ENCODE data around the gene CKMT1A.

DNA sequence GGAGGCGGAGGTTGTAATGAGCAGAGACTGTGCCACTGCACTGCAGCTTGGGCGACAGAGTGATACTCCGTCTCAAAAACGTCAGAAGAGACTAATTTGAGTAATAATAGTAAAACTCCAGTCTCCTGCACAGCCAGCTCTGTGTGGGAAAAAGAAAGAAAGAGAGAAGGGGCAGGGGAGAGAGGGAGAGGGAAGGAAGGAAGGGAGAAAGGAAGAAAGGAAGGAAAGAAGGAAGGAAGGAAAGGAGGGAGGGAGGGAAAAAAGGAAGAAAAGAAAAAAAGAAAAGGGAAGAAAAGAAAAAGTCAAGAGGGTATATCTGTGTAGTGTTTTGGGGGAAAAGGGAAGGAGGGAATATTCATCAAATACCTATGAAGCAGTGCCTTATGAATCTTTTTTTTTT is 29.5 kb downstream of the CKMT1A start:
- TF ChIP-seq, protein P1, sequence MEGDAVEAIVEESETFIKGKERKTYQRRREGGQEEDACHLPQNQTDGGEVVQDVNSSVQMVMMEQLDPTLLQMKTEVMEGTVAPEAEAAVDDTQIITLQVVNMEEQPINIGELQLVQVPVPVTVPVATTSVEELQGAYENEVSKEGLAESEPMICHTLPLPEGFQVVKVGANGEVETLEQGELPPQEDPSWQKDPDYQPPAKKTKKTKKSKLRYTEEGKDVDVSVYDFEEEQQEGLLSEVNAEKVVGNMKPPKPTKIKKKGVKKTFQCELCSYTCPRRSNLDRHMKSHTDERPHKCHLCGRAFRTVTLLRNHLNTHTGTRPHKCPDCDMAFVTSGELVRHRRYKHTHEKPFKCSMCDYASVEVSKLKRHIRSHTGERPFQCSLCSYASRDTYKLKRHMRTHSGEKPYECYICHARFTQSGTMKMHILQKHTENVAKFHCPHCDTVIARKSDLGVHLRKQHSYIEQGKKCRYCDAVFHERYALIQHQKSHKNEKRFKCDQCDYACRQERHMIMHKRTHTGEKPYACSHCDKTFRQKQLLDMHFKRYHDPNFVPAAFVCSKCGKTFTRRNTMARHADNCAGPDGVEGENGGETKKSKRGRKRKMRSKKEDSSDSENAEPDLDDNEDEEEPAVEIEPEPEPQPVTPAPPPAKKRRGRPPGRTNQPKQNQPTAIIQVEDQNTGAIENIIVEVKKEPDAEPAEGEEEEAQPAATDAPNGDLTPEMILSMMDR (IDR thresholded peaks at IDR 0.05 in 2 of 3, conservative IDR thresholded peaks at IDR 0.05 in 1 of 3; ENCODE audit: borderline replicate concordance in 1 of 3, insufficient read depth in 1 of 3, low read depth in 2 of 3, low read length in 2 of 3) = no peak
- no peak for TF ChIP-seq POLR2AphosphoS5 (IDR thresholded peaks at IDR 0.05; ENCODE audit: low read depth, low read length)
- TF ChIP-seq ZNF274 (IDR thresholded peaks at IDR 0.05; ENCODE audit: low read depth, low read length) = no peak
- no peak for TF ChIP-seq SIN3A (IDR thresholded peaks at IDR 0.05; ENCODE audit: low read depth)
- no peak for TF ChIP-seq POLR2A (IDR thresholded peaks at IDR 0.05; ENCODE audit: borderline replicate concordance, extremely low read depth, insufficient read depth, insufficient read length)
- TF ChIP-seq YY1 (IDR thresholded peaks at IDR 0.05; ENCODE audit: extremely low read depth, insufficient replicate concordance, low read depth, low read length) = no peak
- TF ChIP-seq ELF1 (IDR thresholded peaks at IDR 0.05; ENCODE audit: borderline replicate concordance, low read depth) = no peak
- TF ChIP-seq SRF (IDR thresholded peaks at IDR 0.05; ENCODE audit: low read depth) = no peak
- TF ChIP-seq, protein P2, sequence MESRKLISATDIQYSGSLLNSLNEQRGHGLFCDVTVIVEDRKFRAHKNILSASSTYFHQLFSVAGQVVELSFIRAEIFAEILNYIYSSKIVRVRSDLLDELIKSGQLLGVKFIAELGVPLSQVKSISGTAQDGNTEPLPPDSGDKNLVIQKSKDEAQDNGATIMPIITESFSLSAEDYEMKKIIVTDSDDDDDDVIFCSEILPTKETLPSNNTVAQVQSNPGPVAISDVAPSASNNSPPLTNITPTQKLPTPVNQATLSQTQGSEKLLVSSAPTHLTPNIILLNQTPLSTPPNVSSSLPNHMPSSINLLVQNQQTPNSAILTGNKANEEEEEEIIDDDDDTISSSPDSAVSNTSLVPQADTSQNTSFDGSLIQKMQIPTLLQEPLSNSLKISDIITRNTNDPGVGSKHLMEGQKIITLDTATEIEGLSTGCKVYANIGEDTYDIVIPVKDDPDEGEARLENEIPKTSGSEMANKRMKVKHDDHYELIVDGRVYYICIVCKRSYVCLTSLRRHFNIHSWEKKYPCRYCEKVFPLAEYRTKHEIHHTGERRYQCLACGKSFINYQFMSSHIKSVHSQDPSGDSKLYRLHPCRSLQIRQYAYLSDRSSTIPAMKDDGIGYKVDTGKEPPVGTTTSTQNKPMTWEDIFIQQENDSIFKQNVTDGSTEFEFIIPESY (IDR thresholded peaks at IDR 0.05; ENCODE audit: extremely low read depth, insufficient replicate concordance, low read length) = no peak

Measured in HCT116 (cell line).